Measurements from ENCODE around the gene AAR2.

Gene AAR2

DNA sequence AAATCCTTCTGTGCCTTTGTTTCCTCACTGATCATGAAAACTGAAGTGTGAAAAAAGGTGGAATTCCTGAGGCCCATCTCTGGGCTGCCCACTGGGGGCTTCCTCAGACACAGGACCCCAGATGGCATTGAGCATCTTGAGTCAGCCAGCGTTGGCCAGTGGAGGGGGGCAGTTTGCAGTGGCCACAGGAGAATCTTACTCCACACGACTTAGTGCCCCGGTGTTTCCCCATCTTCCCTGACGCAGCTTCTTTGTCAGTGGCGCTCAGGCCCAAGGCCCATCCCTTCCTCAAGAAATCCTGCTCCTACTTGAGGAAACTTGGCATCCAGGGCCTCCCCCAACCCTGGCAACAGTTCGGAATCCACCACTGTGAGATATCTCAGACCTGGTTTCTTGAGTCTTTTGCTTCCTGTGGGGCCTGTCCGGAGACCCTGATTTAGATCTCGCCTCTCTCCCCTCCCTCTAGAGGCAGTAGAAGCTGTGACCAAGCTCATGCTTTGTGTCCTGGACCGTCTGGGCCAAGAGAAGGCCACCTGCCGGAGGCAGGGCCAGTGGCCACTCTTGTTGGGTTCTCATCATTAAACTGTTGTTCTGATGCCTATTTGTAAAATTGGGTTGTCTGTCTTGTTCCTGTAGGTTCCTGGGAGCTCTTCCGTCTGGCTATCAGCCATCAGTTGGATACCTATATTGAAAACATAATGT, 49.6 kb downstream of the AAR2 start:
- no peak for DNase-seq

- DNase-seq, result no peak
Observed at GRCh38 chr20:36297656-36298055, 61.4 kb downstream of the AAR2 start.

GRCh38 chr20:36298061-36298460, 61.8 kb downstream of the AAR2 start:
- DNase-seq, result no peak

DNA sequence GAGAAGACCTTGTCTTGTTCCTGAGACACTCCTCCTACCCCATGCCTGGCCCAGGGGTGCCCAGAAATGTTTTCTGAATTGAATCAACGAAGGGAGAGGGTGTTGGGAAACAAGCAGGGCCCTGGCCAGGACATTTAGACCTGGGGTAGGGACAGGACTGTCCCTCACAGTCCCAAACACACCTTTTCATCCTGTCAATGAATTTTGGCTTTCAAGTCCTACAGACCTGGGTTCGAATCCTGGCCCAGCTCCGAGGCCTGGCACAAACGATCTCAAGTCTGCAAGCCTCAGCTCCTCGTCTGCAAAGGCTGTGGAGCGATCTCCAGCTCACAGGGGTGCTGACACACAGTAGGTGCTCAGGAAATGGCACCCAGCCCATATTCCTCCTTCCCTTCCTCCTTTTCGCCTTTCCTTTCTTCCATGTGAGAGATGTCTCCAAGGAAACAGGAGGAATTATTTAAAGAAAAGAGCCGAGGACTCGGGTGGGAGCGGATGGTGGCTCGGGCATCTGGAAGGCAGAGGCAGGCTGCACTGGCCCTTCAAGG, 62.6 kb downstream of the AAR2 start:
- no peak for DNase-seq

- no peak for DNase-seq
Observed at GRCh38 chr20:36299459-36299858, 63.2 kb downstream of the AAR2 start.

GRCh38 chr20:36301359-36302119, 65.3 kb downstream of the AAR2 start:
- DNase-seq, result no peak

GRCh38 chr20:36303020-36303595, 66.8 kb downstream of the AAR2 start:
- no peak for DNase-seq

- DNase-seq, result no peak
Observed at GRCh38 chr20:36303831-36304230, 67.6 kb downstream of the AAR2 start.

DNA sequence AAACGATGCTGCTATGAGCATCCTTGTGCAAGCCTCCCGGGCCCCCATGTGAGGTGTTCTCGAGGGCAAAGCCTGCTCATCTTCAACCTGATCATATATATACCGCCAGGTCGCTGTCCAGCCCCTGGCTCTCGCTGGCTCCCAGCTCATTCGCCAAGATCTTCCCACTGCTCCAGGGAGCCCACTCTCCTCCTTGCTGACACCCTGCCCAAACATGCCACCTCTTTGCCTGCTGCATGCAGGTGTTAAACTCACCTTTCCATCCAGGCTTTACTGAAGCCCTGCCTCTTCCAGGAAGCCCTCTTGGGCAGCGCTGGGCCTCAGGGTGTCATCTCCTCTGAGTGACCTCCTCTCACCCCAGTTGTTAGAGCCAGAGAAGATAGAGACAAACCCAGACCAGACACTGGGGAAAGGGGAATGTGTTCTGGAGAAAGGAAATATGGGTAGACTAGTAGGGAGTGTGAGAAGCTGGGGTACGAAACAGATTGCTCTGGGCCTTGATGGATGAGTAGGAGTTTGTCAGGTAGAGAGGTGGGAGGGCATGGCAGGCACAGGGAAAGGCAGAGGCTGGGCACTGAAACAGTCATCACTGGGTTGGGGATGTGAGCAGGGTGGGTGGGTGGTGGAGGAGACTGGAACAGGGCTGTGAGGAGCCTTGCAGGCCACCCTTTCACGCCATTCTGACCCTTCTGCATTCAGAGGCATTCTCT, 68.7 kb downstream of the AAR2 start:
- DNase-seq, result no peak

DNA sequence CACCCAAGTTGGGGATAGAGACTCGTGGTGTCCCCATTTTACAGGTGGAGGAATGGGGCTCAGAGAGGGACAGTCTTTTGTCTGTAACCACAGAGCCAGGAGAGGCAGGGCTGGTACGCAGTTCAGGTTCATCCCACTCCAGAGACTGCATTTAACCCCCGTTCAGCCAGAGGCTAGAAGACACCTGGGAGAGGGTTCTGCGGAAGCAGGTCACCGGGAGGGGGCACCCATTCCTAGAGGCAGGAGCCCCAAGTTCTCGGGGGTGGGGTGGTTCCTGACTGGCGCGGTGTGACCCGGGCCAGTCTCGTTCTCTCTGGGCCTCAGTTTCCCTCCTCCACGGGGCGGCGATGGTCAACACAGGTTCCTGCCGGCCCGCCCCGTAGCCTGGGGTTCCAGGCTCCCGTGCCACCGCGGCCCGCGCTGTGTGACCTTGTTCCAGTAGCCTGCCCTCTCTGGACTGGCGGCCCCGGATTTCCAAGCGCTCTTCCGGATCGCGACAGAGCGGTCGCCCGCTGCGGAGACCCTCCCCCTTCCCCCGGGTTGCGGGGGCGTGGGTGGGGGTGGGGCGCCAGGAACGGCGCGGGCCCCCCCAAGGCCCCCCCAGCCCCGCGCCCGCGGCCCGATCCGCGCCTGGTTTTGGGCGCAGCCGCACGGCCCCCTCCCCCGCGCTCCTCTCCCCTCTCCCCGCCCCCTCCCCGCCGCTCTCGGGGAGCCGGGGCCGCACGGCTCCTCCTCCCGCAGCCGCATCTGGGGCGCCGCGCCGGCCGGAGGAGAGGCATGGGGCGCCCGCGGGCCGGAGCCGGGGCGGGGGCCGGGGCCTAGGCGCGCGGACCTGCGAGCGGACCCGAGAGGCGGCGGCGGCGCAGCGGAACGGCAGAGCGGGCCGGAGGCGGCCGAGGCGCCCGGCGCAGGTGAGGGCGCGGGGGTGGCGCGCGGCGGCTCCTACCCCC, 69.6 kb downstream of the AAR2 start, which contains the start of gene DLGAP4:
Gene DLGAP4 (plus strand): TSS at position 738 of the 950 bp plus-strand sequence. CDS start 125,379 bp downstream, outside the sequence.
- DNase-seq, result no peak

Measured in NCI-H524 treated with DMSO at 0.1 percent for 48 hours (cell line).